KBM-7 (cell line): ENCODE results near the gene C2orf68.
A peak's percentile ranks its signal among the peaks of the same experiment; 100 is the strongest.
"Not testable (repeated sequence)": the region's sequence is repeated elsewhere in the genome, so short reads cannot be mapped to it uniquely, and the experiment has no call there.

Experiments
- DNase-seq: peaks from one replicate; pipeline ENCODE4 v3.0.0-alpha.2; 2015
- in situ Hi-C: fragments of 300-500 bp; cut with MboI; formaldehyde crosslinking; loops from 2 replicates; pipeline ENCODE4 v1.14.3; 2020; ENCODE audit warnings: low sequenced_read_pairs, low pct_unique_long_range_greater_than_20kb, mixed read lengths

Gene C2orf68, protein sequence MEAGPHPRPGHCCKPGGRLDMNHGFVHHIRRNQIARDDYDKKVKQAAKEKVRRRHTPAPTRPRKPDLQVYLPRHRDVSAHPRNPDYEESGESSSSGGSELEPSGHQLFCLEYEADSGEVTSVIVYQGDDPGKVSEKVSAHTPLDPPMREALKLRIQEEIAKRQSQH

DNA sequence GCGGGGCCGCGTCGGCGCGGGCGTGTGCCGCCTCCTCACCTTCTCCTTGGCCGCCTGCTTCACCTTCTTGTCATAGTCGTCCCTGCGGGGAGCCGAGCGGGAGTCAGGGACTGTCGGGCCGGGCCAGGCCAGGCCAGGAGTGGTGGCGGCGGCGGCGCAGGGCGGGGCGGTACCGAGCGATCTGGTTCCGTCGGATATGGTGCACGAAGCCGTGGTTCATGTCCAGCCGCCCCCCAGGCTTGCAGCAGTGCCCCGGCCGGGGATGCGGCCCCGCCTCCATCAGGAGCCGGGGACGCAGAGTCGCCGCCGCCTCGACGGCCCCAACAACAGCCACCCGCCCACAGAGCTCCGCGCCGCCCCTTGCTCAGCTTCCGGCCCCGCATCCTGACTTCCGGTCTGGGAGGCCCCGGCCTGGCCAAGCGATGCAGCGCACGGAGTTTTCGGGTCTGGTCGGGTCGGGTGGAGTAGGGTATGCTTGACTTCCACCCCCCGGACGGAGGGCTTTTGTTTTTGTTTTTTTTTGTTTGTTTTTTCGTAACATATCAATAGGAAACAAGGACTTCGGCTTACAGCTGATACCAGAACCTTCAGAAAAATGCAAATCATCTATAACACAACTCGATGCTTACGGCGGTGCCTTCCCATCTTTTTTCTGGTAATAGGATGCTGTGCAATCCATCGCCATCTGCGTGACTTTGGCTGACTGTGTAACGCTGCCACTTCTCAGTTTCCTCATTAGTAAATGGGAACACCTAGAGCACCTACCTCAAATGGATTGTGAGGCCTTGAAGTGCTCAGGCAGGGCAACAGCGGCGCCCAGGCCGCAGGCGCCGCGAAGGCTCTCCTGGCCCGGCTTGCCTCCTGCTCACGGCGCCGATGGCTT lies at the start of gene C2orf68:
TSS of gene C2orf68 (minus strand) at position 362 of the 883 bp plus-strand sequence. CDS start at position 280, 82 bp downstream.
- in situ Hi-C loops = no loop called here
- DNase-seq = peak; percentile 93

DNA sequence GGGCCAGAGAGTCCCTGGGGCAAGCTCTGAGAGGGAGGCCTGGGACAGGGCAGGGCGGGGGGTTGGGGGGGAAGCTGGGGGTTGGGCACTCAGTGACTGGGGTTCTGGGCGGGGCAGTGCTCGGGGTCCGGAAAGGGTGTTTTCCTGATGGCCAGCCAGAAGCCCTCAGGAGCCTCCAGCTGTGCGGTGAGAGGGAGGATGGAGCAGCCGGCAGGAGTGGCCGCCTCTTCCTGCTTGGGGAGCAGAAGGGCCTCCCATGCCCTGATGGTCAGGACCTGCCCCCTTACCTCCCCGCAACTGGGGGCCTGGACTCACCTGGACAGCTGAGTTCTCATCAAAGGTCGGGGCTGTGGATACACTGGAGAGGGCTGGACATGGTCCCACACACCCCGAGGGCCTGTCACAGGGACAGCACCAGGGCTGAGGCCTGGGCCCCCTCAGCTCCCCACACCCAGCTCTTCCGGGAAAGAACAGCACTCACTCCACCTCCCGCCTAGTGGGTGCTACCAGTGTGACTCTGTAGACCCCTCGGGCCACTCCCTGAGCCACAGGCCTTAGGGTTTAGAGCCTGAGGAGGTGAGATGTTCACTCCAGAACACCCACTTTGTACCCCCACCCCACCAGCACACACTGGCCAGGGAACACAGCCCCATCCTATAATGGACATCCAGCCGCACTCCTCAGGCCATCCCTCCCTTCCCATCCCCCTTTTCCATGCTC lies 49.4 kb upstream of the C2orf68 start:
- in situ Hi-C loops = no loop called here
- DNase-seq = no peak

DNA sequence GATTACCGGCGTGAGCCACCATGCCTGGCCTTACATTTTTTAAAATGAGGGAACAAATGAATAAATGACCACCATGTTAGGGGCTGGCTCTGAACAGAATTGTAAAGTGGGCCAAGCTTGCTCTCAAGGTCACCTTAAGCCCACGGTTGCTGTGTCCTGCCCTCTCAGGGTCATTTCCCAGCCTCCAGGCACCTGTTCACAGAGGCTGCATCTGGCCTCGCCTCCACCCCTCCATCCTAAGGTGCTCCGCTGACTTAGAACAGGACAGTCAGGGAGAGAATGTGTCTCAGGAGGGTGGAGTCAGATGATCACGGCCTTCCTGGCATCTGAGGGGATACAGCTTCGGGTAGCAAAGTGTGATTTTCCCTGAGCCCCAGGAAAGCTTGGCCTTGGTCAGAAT lies 48.9 kb upstream of the C2orf68 start:
- no peak for DNase-seq
- in situ Hi-C loops = no loop called here

DNA sequence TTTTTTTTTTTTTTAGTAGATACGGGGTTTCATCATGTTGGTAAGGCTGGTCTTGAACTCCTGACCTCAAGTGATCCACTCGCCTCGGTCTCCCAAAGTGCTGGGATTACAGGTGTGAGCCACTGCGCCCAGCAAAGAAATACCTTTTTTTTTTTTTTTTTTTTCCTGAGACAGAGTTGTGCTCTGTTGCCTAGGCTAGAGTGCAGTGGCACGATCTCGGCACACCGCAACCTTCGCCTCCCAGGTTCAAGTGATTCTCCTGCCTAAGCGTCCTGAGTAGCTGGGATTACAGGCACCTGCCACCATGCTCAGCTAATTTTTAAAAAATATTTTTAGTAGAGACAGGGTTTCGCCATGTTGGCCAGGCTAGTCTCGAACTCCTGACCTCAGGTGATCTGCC lies 48.4 kb upstream of the C2orf68 start:
- in situ Hi-C loops, DNase-seq: not testable (repeated sequence)

DNA sequence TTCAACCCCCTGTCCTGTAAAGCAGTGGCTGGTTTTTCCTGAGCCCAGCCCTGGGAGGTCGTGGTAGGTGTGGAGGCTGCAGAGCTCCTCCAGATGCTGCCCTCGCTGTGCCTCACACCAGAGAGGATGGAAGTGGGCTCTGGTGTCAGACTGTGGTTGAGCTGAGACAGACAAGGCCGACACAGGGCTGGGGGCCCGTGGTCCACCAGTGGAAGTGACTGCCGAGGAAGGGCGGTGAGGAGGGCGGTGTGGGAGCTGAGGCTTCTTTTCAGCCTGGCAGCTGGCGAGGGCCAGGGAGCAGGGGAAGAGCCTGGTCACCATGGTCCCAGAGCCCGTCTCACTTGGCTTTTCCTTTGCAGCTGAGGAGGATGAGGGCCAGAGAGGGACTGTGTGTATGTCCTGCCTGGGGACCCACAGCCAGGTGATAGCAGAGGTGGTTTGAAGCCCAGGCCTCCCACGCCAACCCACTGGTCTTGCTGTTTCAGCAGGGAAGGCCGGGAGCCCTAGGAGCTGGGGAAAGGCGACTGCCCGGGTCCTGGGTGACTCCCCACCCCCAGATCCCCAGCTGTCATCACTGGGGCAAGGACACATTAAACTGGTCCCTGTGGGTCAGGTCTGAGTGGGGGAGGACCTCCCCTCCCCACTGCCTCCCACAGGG lies 47.6 kb upstream of the C2orf68 start:
- no peak for DNase-seq
- in situ Hi-C loops = no loop called here

DNA sequence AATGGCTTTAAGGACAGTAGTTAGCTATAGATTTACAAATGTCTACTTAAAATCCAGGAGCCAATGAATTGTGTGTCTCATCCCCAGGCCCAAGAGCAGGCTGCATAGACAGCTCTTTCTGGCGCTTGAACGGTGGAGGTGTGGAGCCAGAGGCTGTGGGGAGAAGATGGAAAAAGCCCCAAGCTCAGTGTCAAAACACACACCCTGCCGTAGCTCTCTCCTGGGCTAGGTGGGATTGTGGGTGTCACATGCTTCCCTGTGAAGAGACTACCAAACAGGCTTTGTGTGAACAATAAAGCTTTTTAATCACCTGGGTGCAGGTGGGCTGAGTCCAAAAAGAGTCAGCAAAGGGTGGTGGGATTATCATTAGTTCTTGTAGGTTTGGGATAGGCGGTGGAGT lies 45.5 kb upstream of the C2orf68 start:
- DNase-seq, in situ Hi-C loops: not testable (repeated sequence)

DNA sequence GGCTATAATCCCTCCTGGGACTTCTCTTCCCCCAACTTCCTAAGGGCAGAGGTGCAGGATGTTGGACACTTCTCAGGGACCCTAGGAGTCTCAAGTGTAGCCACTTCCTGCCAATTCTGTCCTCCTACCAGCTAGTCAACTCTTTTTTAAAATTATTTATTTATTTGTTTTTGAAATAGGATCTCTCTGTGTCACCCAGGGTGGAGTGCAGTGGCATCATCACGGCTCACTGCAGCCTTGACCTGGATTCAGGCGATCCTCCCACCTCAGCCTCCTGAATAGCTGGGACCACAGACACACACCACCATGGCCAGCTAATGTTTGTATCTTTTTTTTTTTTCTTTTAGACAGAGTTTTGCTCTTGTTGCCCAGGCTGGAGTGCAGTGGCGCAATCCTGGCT lies 44.6 kb upstream of the C2orf68 start:
- no peak for DNase-seq
- in situ Hi-C loops = no loop called here

DNA sequence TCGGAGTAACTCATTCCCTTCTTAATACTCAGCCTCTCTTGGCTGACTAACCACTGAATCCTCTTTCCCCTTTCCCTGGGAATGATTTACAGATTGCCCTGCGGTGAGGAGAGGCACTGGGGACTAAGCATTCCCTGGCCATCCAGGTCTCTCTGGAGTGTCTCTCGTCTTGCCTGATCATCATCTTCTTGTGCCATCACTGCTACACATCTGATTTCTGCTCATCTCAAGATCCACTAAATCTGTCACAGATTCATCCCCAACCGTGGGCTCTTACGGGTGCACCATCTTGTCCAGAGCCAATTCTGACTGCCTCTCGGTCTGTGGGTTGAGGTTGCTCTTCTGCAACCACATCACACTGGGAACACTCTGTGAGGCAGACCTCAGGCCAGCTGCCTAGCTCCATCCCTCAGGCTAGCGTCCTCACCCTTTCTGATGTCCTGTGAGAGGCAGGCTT lies 44.1 kb upstream of the C2orf68 start:
- no peak for DNase-seq
- in situ Hi-C loops = no loop called here

DNA sequence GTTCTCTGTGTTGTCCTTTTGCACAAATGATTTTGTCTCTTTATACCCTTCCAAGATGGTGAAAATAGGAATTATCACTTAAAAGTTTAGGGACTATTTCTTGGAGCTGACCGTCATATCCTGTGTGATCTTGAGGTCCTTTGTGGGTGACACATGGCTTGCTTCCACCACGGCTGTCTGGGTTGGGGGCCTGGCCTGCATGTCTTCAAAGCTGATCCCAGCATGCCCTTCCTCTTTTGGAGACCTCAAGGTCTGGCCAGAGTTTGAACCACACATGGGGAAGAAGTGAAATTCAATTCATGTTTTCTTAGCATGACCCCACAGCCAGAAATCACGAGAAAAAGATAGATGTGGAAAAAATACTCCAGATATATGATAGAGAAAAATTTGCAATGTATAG lies 42.1 kb upstream of the C2orf68 start:
- in situ Hi-C loops = no loop called here
- DNase-seq = no peak

DNA sequence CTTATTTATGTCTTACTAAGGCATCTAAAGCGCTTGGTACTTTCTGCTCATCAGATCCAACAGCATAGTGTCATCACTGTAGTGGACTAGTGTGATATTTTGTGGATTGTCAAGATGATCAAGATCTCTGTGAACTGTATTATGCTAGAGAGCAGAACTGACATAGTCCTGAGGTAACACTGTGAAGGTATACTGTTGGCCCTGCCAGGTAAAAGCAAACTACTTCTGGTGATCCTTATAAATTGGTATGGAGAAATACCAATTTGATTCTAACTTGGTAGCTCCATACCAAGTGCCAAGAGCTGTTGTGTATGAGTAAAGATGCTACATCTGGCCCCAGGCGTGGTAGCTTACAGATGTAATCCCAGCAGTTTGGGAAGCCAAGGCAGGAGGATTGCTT lies 40.2 kb upstream of the C2orf68 start:
- in situ Hi-C loops = no loop called here
- no peak for DNase-seq

DNA sequence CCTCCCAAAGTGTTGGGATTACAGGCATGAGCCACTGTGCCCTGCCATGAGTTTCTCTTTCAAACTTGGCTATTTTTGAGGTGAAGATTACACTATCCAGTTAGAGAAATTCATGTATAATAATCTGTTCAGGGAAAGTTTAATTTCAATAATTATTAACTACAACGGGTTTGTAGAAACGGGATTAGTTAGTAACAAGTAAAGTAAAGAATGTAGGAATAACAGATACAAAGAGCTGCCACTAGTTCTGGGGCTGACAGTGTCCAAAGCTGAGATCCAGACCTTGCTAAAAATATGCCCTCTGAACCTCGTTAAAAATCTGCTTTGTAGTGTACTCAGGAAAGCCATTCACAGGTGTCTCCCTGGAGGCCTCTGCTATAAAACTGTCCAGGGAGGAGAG lies 39.2 kb upstream of the C2orf68 start:
- in situ Hi-C loops = no loop called here
- no peak for DNase-seq

DNA sequence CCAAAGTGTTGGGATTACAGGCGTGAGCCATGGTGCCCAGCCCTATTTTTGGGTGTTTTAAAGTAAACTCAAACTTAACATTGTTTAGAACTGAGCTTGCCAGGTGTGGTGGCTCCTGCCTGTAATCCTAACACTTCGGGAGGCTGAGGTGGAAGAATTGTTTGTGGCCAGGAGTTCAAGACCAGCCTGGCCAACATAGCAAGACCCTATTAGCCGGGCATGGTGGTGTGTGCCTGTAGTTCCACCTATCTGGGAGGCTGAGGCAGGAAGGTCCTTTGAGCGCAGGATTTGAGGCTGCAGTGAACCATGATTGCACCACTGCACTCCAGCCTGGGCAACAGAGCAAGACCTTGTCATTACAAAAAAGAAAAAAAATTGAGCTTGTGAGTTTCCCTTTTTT lies 38.6 kb upstream of the C2orf68 start:
- no peak for DNase-seq
- in situ Hi-C loops = no loop called here

DNA sequence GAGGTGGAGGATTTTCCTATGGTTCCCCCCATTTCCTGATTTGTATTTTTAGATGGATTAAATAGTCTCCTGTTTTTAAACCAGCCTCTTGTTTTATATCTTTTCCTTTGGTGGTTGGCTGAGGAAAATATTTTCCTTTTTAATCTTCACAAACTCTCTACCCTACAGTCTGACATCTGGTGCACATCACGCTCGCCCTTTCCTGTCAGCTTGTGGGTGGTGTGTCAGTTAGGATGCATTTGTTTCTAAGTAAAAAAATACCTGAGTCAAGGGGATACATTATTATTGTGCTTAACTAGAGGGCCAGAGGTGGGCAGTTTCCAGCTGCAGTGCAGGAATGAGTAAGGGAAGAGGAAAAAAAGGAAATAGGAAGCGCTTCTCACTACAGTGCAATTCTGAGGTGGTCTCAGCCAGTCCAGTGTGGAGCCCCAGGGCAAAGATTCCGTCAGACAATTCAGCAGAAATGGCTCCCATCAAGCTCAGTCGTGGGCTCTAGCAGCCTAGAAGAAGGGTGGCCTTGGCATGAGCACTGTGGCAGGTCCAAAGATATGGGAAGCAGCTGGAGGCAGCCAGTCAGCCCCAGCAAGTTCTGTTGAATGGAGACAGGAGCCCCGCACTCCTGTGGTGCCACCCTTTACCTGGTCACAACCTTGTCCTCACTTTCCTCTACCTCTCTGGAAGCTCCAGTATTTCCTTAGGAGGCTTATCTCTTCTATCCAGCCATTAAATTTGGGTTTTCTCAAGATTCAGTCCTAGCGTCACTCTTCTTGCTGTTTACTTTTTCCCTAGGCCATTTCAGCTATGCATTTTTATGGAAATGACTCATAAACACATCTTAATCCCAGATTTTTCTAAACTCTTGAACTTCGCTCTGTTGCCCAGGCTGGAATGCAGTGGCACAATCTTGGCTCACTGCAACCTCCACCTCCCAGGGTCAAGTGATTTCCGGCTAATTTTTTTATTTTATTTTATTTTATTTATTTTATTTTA lies 37.6 kb upstream of the C2orf68 start:
- in situ Hi-C loops = no loop called here
- no peak for DNase-seq

DNA sequence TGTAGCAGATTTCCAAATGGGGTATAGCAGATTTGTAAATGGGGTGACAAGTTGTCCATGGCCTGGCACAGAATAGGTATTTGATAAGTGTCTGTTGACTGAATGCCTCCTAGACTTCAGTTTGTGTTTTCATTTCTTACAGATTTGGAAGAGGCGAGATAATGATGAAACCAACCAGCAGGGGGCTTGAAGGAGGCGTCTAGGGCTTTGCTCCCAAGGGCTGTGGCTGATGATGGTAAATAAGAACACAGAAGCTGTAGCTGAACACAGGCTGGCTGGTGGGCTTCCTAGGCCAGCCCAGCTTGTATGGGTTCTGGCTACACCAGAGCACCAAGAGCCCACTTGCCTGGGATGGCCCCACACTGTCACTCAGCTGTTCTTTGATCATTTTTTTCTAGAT lies 36.8 kb upstream of the C2orf68 start:
- DNase-seq = peak; percentile 59
- in situ Hi-C loops = no loop called here

DNA sequence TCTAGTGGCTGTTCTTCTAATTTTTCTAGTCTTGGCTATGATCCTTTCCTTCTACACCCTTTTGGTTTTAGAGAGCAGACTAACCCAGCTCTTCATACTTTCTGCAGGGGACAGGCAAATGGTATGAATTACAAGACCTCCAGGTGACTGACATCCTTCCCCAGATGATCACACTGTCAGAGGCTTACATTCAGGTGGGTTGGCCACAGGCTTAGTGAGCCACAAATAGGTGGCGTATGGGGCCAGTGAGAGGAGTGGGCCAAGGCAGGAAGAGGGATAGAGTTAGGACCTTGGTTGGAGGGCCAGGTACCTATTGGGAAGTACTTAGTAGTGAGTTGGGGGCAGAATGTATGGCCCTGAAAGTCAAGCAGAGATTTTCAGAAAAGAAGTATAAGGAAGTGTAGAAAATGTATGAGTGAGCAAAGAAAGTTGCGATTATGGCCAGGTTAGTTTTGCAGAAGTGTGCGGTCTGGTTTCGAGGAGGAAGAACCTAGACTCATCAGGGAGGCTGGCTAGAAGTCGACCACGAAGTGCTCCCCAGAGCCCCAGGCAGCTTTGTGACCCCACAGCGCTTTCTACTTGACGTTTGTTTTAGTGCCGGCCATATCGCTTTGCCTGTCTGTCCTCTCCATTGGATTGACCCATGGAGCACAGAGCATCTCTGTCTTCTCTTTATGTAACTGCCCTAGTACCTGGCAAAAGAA lies 36.1 kb upstream of the C2orf68 start:
- DNase-seq = peak; percentile 10
- in situ Hi-C loops = no loop called here

DNA sequence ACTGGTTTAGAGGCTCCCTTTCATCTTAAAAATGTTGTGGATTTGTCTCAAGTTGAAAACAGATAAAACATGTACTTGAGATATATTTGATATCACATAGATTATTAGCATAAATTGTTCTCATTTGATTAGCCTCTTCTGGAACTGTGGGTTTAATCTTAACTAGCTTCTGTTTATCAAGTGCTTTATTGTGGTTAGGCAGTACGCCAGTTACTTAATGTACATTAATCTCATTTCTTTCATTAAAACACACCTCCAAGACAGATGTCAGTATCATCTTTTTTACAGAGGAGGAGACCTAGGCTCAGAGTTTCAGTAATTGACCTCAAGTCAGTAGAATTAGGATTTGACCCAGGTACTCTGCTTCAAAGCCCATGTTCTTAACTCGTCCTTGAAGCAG lies 34.3 kb upstream of the C2orf68 start:
- in situ Hi-C loops = no loop called here
- no peak for DNase-seq

DNA sequence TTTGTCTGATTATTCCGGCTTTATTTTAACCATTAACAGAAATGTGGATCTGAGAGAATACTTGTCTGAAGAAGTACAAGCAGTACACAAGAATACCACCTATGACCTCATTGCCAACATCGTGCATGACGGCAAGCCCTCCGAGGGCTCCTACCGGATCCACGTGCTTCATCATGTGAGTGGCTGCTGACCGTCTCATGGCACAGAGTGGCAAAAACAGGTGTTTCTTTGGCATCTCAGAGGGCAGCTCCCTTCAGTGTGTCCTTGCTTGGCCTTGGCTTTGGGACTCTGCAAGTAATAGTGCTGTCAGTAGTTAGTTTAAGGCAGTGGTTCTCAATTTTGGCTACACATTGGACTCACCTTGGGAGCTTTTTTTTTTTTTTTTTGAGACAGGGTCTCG lies 33.0 kb upstream of the C2orf68 start:
- DNase-seq = no peak
- in situ Hi-C loops = no loop called here

DNA sequence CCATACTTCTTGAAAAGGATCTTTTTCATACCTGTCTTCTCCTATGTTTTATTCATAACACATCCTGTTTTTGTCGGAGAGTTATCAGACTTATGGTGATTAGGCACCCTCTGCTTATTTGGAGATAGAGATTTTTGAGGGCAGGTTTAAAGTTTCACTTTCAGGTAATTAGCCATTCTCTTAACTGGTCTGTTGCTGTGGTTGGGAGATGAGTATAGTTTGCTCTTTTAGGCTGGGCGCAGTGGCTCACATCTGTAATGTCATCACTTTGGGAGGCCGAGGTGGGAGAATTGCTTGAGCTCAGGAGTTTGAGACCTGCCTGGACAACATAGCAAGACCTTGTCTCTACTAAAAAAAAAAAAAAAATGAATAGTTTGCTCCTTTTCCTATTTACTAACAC lies 30.9 kb upstream of the C2orf68 start:
- in situ Hi-C loops = no loop called here
- DNase-seq = no peak
